HFFc6 (cell line): ENCODE measurements around the gene ARHGAP15. TPM values are rescaled to one million over a fixed set of nuclear protein-coding genes. Genes with fewer than 3 reads are reported as not detected.
A peak's percentile ranks its signal among the peaks of the same experiment; 100 is the strongest.

Source experiments
- DNase-seq: peaks from one replicate; pipeline ENCODE4 v3.0.0-alpha.2; 2018
- H3K27ac Mint-ChIP-seq: 2 replicates; pipeline ENCODE4 v1.8.0; 2020; ENCODE audit warnings: mild to moderate bottlenecking, mixed read lengths
- H3K27me3 Mint-ChIP-seq: 2 replicates; pipeline ENCODE4 v1.8.0; 2021; ENCODE audit warnings: mild to moderate bottlenecking, moderate library complexity, mixed read lengths; ENCODE audit not compliant: insufficient read depth
- H3K36me3 Mint-ChIP-seq: 2 replicates; pipeline ENCODE4 v1.8.0; 2021; ENCODE audit warnings: low read depth, mixed read lengths
- H3K4me1 Mint-ChIP-seq: 2 replicates; pipeline ENCODE4 v1.8.0; 2020; ENCODE audit warnings: low read depth, mixed read lengths
- H3K4me3 Mint-ChIP-seq: 2 replicates; pipeline ENCODE4 v1.8.0; 2020; ENCODE audit warnings: mild to moderate bottlenecking, moderate library complexity, mixed read lengths
- H3K9me3 Mint-ChIP-seq: 2 replicates; pipeline ENCODE4 v1.8.0; 2020; ENCODE audit warnings: mild to moderate bottlenecking, mixed read lengths
- CTCF ChIP-seq: fragments of 200-600 bp; sonication (generic); IDR thresholded peaks from 2 replicates; pipeline ENCODE4 v1.5.0; 2021; ENCODE audit warnings: antibody characterized with exemption, mild to moderate bottlenecking
- total RNA-seq, 6 experiments: library from RNA; stranded (reverse); fragmentation: NEBNext Ultra II Directional; extraction: Animal tissue kit (Norgen Biotek cat#: 25700); gene quantifications; 2 replicates in 1 of 6; 3 replicates in 5 of 6; pipeline ENCODE4 v1.2.3, GENCODE V29; 2021

ARHGAP15 gene
- total RNA-seq, 6 experiments from 2014 or later: not detected

GRCh38 chr2:143205106-143205764 lies 76.0 kb downstream of the ARHGAP15 start:
- Mint-ChIP-seq H3K4me3 (no peak overlapping the region), H3K4me1 (no peaks in the 10 kb centered on the region), H3K27me3 (no peaks in the 10 kb centered on the region; the same call in 1 of the 2 replicates), H3K27ac (no peak overlapping the region), H3K36me3 (no peaks in the 10 kb centered on the region), H3K9me3 (no peaks in the 10 kb centered on the region)
- peak; percentile 25 for DNase-seq
- TF ChIP-seq CTCF: peak; percentile 71

- Mint-ChIP-seq H3K4me3 (no peak overlapping the region), H3K36me3 (no peaks in the 10 kb centered on the region), H3K4me1 (no peaks in the 10 kb centered on the region), H3K9me3 (no peaks in the 10 kb centered on the region), H3K27ac (no peak overlapping the region), H3K27me3 (no peaks in the 10 kb centered on the region; the same call in 1 of the 2 replicates)
- TF ChIP-seq CTCF: no peak
- DNase-seq: no peak
Observed at GRCh38 chr2:143209570-143210445, 80.6 kb downstream of the ARHGAP15 start.

- H3K27ac Mint-ChIP-seq: no peak overlapping the region
- H3K4me1 Mint-ChIP-seq: no peaks in the 10 kb centered on the region
- no peaks in the 10 kb centered on the region; the same call in 1 of the 2 replicates for H3K27me3 Mint-ChIP-seq
- no peak overlapping the region for H3K4me3 Mint-ChIP-seq
- TF ChIP-seq CTCF: no peak
- no peaks in the 10 kb centered on the region for H3K9me3 Mint-ChIP-seq
- no peaks in the 10 kb centered on the region for H3K36me3 Mint-ChIP-seq
- DNase-seq: no peak
Observed at GRCh38 chr2:143210446-143210819, 81.2 kb downstream of the ARHGAP15 start.

- no peak overlapping the region for H3K27ac Mint-ChIP-seq
- no peak for DNase-seq
- H3K36me3 Mint-ChIP-seq: no peaks in the 10 kb centered on the region
- H3K4me3 Mint-ChIP-seq: no peak overlapping the region
- TF ChIP-seq CTCF: no peak
- peaks cover 4% of the 10 kb centered on the region for H3K27me3 Mint-ChIP-seq
- H3K9me3 Mint-ChIP-seq: no peaks in the 10 kb centered on the region
- H3K4me1 Mint-ChIP-seq: no peaks in the 10 kb centered on the region
Observed at GRCh38 chr2:143217512-143218115, 88.4 kb downstream of the ARHGAP15 start.

- H3K4me3 Mint-ChIP-seq: no peak overlapping the region
- no peaks in the 10 kb centered on the region for H3K4me1 Mint-ChIP-seq
- no peak for DNase-seq
- no peaks in the 10 kb centered on the region for H3K9me3 Mint-ChIP-seq
- TF ChIP-seq CTCF: no peak
- peaks cover 4% of the 10 kb centered on the region for H3K27me3 Mint-ChIP-seq
- no peak overlapping the region for H3K27ac Mint-ChIP-seq
- no peaks in the 10 kb centered on the region for H3K36me3 Mint-ChIP-seq
Observed at GRCh38 chr2:143218621-143219020, 89.4 kb downstream of the ARHGAP15 start.
